ENCODE data around the gene LCN1.

LCN1 gene

GRCh38 chr9:135488527-135488926 lies 32.7 kb upstream of the LCN1 start:
- no peak for DNase-seq (ENCODE audit: low spot score)

DNA sequence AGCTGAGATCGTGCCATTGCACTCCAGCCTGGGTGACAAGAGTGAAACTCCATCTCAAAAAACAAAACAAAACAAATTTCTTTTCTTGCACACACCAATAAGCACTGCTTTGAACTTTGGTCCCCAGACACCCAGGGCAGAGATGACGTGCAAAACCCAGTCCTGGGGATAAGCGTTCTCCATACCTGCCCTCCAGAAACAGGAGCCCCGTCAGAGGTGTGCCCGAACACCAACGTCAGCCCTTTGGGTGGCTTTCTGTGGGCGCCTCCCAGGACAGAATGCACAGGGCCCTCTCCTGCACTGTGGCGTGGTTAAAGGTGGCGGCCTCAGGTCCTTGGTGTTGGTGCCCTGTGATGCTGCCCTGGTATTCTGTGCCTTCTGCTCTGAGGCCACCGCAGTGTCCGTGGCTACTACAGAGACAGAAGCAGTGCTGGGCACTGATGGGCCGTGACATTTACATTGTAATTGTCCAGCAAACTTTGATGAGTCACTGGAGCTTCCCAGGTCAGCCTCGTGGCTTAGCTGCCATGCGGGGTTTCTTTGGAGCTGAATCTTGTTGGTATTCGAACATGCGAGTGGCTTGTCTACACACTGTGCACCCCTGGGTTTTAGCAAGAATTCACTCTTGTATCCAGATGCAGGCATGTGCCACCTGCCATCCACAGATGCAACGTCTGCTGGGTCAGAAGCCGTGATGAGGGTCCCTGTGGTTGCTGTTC lies 31.9 kb upstream of the LCN1 start:
- DNase-seq (ENCODE audit: low spot score), result no peak

GRCh38 chr9:135490166-135490870 lies 30.9 kb upstream of the LCN1 start:
- DNase-seq (ENCODE audit: low spot score), result no peak

GRCh38 chr9:135490980-135491464 lies 30.2 kb upstream of the LCN1 start:
- DNase-seq (ENCODE audit: low spot score), result no peak

DNA sequence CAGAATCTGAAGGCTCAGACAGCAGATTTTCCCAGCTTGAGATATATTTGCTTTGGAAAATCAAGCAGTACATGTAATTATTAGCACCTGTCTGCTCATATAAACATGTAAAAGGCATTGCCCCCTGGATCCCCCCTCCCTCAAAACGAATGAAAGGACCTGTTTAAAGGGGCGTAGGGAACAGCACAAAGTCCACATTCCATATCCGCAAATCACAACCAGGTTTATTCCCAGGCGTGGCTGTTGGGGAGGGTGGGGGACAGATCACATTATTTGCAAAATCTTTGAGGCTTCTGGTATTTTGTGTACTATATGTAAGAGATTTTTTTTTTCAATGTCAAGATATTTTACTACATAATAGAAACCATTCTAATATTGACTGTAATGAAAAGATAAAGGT lies 29.5 kb upstream of the LCN1 start:
- no peak for DNase-seq (ENCODE audit: low spot score)

GRCh38 chr9:135492886-135493669 lies 28.2 kb upstream of the LCN1 start:
- no peak for DNase-seq (ENCODE audit: low spot score)

DNA sequence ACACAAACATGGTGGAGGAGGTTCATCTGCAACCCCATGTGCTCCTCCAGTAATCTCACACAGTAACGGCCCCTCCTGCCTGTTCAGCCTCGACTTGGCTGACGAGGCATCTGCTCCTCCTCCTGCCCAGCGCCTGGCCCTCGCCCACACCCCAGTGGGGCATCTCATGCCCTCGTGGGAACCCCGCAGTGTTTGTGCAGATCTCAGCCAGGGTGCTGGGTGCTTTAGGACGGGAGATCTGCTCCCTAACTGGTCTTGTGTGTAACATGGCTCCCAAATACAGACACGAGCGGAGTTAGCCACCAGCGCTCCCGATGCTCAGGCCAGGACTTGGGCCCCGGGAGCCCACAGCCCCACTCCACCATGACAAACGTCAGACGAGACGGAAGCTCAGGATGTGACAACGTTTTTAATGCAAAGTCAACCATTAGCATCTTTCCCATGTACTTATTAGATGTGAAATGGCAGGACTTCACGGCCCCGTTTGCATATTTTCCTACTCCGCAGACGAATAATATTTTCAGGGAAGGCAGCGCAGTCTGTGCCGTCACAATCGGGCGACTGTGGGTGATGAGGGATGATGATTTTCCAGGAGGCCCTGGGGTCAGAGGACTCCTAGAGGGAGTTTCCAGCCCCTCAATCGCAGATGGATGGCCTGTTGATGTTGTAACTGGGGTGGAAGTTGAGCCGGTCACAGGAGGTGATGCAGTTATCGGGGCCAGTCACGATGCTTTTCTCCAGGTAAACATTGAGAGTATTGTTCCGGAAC lies 26.3 kb upstream of the LCN1 start:
- DNase-seq (ENCODE audit: low spot score), result no peak

GRCh38 chr9:135498381-135499126 lies 22.7 kb upstream of the LCN1 start:
- DNase-seq (ENCODE audit: low spot score), result no peak

- peak; percentile 94 for DNase-seq (ENCODE audit: low spot score)
Observed at GRCh38 chr9:135499326-135500070, 21.7 kb upstream of the LCN1 start.

- no peak for DNase-seq (ENCODE audit: low spot score)
Observed at GRCh38 chr9:135500071-135500524, 21.1 kb upstream of the LCN1 start.

DNA sequence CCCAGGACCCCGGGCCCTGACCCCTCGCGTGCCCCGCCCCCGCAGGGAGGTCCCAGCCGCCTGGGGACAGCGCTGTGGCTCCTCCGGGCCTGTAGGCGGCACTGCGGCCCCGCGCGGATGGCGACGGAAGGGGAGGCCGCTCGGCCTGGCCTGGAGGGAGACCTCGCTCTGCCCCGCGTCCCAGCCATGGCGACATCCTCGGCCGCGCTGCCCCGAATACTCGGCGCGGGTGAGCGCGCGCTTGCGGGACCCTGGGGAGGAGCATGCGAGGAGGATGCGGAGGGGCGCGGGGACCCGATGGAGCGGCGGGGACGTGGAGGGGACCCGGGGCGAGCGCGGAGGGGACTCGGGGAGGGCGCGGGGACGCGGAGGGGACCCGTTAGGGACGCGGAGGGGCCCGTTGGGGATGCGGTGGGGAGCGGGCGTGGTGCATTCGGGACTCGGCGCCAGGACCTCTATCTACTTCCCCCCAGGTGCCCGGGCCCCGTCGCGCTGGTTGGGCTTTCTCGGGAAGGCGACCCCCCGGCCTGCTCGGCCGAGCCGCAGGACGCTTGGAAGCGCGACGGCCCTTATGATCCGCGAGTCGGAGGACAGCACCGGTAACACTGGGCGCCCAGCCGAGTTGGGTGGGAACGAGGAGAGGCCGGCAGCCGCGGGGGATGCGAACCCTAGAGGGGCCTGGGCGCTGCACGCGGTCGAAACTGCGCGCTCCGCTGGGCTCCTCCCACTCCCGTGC lies 20.5 kb upstream of the LCN1 start, which contains the start of gene MRPS2:
TSS of gene MRPS2 (plus strand) at position 158 of the 736 bp plus-strand sequence. CDS start at position 187, 29 bp downstream.
- DNase-seq (ENCODE audit: low spot score), result peak; percentile 96

DNA sequence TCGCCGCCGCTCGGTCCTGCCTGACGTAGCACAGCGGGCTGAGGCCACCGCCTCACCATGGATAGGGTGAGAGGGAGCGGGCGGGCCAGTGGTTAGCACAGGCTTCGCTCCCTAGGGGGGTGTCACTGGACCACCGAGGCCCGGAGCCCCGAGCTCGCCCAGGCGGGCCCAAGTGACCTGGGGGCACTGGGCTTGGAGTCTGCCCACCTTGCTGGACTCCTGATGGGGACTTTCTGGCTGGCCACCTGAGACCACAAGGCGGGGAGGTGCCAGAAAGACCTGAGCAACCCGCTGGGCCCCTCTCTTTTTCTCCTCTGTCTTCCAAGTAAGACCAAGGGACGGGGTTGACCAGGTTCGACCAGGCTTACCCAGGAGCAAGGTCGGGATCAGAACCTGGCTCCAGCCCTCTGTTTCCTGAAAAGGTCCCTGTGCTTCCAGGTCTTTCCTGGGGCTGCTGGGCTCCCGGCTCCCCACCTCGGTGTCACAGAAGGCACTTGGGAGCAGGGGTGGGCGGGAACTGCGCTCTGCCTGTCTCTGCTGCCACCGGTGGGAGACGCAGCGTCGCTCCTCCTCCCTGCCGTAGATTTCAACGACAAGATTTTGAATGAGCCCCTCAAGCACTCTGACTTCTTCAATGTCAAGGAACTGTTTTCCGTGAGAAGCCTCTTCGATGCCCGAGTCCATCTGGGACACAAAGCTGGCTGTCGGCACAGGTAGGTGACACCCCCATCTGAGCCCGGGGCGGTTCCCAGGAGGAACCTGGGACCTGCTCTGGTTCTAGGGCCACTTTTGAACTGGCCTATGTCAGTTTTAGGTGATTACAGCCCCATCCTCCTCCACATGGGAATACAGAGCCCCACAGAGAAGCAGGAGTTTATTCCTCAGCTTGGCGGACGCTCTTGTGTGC lies 19.7 kb upstream of the LCN1 start:
- peak; percentile 91 for DNase-seq (ENCODE audit: low spot score)

GRCh38 chr9:135502168-135502872 lies 18.9 kb upstream of the LCN1 start:
- no peak for DNase-seq (ENCODE audit: low spot score)

- no peak for DNase-seq (ENCODE audit: low spot score)
Observed at GRCh38 chr9:135502873-135503321, 18.3 kb upstream of the LCN1 start.

DNA sequence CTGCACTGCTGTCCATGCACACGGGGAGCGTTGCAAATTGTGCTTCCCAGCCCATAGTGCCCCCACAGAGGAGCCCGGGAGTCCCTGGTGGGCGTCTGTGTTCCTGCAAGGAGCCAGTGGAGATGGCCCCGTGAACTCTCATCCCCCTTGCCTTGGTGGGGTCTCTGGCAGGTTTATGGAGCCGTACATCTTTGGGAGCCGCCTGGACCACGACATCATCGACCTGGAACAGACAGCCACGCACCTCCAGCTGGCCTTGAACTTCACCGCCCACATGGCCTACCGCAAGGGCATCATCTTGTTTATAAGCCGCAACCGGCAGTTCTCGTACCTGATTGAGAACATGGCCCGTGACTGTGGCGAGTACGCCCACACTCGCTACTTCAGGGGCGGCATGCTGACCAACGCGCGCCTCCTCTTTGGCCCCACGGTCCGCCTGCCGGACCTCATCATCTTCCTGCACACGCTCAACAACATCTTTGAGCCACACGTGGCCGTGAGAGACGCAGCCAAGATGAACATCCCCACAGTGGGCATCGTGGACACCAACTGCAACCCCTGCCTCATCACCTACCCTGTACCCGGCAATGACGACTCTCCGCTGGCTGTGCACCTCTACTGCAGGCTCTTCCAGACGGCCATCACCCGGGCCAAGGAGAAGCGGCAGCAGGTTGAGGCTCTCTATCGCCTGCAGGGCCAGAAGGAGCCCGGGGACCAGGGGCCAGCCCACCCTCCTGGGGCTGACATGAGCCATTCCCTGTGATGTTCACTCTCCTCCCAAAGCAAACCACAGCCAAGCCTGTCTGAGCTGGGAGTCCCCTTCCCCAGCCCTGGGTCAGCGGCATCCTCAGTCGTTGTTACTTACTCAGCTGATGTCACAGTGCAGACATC lies 17.6 kb upstream of the LCN1 start:
- no peak for DNase-seq (ENCODE audit: low spot score)

All from AG08396 (cell line).